ENCODE measurements around the gene RPL37A.

The RPL37A gene

GRCh38 chr2:216499641-216500218, 1.1 kb downstream of the RPL37A start:
- H3K36me3 ChIP-seq (ENCODE audit: insufficient read depth), result peaks cover 22% of the 10 kb centered on the region; the same call in 1 of the 2 replicates
- H4K20me1 ChIP-seq (ENCODE audit: insufficient read depth), result no peaks in the 10 kb centered on the region; the same call in 1 of the 2 replicates

GRCh38 chr2:216500572-216500971, 1.9 kb downstream of the RPL37A start:
- Histone ChIP-seq H3K4me1 (ENCODE audit: low read depth, poor library complexity, severe bottlenecking) (peaks cover 29% of the 10 kb centered on the region), H3K9ac (no peak overlapping the region), H3K4me2 (peak overlapping the region; percentile 97), H4K20me1 (ENCODE audit: insufficient read depth) (no peaks in the 10 kb centered on the region; the same call in 1 of the 2 replicates), H3K4me3 (IDR thresholded peaks at IDR 0.05; ENCODE audit: insufficient read depth, low read depth, low read length) (no peak overlapping the region), H3K27ac (no peak overlapping the region), H3K79me2 (ENCODE audit: insufficient read depth, low read depth) (peaks cover 28% of the 10 kb centered on the region), H2AFZ (ENCODE audit: low read depth) (no peak overlapping the region), H3K36me3 (ENCODE audit: insufficient read depth) (peaks cover 22% of the 10 kb centered on the region; the same call in 1 of the 2 replicates), H3K27me3 (ENCODE audit: insufficient read depth, low read depth) (no peaks in the 10 kb centered on the region)
- TF ChIP-seq, protein P1, sequence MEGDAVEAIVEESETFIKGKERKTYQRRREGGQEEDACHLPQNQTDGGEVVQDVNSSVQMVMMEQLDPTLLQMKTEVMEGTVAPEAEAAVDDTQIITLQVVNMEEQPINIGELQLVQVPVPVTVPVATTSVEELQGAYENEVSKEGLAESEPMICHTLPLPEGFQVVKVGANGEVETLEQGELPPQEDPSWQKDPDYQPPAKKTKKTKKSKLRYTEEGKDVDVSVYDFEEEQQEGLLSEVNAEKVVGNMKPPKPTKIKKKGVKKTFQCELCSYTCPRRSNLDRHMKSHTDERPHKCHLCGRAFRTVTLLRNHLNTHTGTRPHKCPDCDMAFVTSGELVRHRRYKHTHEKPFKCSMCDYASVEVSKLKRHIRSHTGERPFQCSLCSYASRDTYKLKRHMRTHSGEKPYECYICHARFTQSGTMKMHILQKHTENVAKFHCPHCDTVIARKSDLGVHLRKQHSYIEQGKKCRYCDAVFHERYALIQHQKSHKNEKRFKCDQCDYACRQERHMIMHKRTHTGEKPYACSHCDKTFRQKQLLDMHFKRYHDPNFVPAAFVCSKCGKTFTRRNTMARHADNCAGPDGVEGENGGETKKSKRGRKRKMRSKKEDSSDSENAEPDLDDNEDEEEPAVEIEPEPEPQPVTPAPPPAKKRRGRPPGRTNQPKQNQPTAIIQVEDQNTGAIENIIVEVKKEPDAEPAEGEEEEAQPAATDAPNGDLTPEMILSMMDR (conservative IDR thresholded peaks at IDR 0.05; ENCODE audit: low read depth, low read length), result no peak

More at GRCh38 chr2:216499641-216500218, 1.1 kb downstream of the RPL37A start:
- no peaks in the 10 kb centered on the region for H3K27me3 ChIP-seq (ENCODE audit: insufficient read depth, low read depth)
- TF ChIP-seq, protein P1 (conservative IDR thresholded peaks at IDR 0.05; ENCODE audit: low read depth, low read length), result no peak
- H3K79me2 ChIP-seq (ENCODE audit: insufficient read depth, low read depth), result peaks cover 28% of the 10 kb centered on the region
- H2AFZ ChIP-seq (ENCODE audit: low read depth), result no peak overlapping the region
- H3K4me2 ChIP-seq, result peak overlapping the region; percentile 97
- H3K4me3 ChIP-seq (IDR thresholded peaks at IDR 0.05; ENCODE audit: insufficient read depth, low read depth, low read length), result no peak overlapping the region
- peak overlapping the region; percentile 77; the same call in 1 of the 2 replicates for H3K27ac ChIP-seq
- H3K4me1 ChIP-seq (ENCODE audit: low read depth, poor library complexity, severe bottlenecking), result peaks cover 29% of the 10 kb centered on the region
- peak overlapping the region; percentile 94 for H3K9ac ChIP-seq

GRCh38 chr2:216501854-216502253, 3.2 kb downstream of the RPL37A start:
- no peak overlapping the region for H3K9ac ChIP-seq
- peaks cover 21% of the 10 kb centered on the region for H3K4me1 ChIP-seq (ENCODE audit: low read depth, poor library complexity, severe bottlenecking)
- no peaks in the 10 kb centered on the region for H3K27me3 ChIP-seq (ENCODE audit: insufficient read depth, low read depth)
- no peak overlapping the region for H3K27ac ChIP-seq
- no peaks in the 10 kb centered on the region; the same call in 1 of the 2 replicates for H4K20me1 ChIP-seq (ENCODE audit: insufficient read depth)
- no peak overlapping the region for H3K4me2 ChIP-seq
- peaks cover 28% of the 10 kb centered on the region for H3K79me2 ChIP-seq (ENCODE audit: insufficient read depth, low read depth)
- TF ChIP-seq, protein P1 (conservative IDR thresholded peaks at IDR 0.05; ENCODE audit: low read depth, low read length), result no peak
- H3K36me3 ChIP-seq (ENCODE audit: insufficient read depth), result peaks cover 22% of the 10 kb centered on the region; the same call in 1 of the 2 replicates
- H2AFZ ChIP-seq (ENCODE audit: low read depth), result no peak overlapping the region
- no peak overlapping the region for H3K4me3 ChIP-seq (IDR thresholded peaks at IDR 0.05; ENCODE audit: insufficient read depth, low read depth, low read length)

- Histone ChIP-seq H3K36me3 (ENCODE audit: insufficient read depth) (peaks cover 22% of the 10 kb centered on the region; the same call in 1 of the 2 replicates), H3K4me1 (ENCODE audit: low read depth, poor library complexity, severe bottlenecking) (peaks cover 14% of the 10 kb centered on the region), H3K9ac (no peak overlapping the region), H3K27ac (no peak overlapping the region), H3K79me2 (ENCODE audit: insufficient read depth, low read depth) (peaks cover 28% of the 10 kb centered on the region), H3K4me3 (IDR thresholded peaks at IDR 0.05; ENCODE audit: insufficient read depth, low read depth, low read length) (no peak overlapping the region), H3K4me2 (no peak overlapping the region), H3K27me3 (ENCODE audit: insufficient read depth, low read depth) (no peaks in the 10 kb centered on the region), H2AFZ (ENCODE audit: low read depth) (no peak overlapping the region), H4K20me1 (ENCODE audit: insufficient read depth) (no peaks in the 10 kb centered on the region; the same call in 1 of the 2 replicates)
- TF ChIP-seq, protein P1 (conservative IDR thresholded peaks at IDR 0.05; ENCODE audit: low read depth, low read length), result no peak
Observed at GRCh38 chr2:216502381-216503158, 3.9 kb downstream of the RPL37A start.
